ENCODE measurements around the gene REM1.

Gene REM1

DNA sequence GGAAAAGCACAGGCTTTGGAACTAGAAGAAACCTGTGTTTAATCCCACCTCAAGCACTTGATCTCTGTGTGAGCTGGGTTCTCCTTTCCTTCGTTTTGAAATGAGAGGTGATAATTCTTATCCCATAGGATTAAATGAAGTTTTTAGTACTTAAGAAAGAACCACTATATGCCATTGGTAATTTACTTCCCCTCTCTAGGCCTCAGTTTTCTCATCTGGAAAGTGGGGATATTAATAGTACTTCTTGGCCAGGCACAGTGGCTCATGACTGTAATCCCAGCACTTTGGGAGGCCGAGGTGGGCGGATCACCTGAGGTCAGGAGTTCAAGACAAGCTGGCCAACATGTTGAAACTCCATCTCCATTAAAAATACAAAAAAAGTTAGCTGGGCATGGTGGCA lies 14.1 kb downstream of the REM1 start:
- H3K9me3 ChIP-seq (ENCODE audit: control insufficient read depth, insufficient read depth, low read length) = no peaks in the 10 kb centered on the region
- no peaks in the 10 kb centered on the region for H3K27me3 ChIP-seq (ENCODE audit: control insufficient read depth, low read length)
- no peaks in the 10 kb centered on the region for H4K20me1 ChIP-seq (ENCODE audit: control insufficient read depth, insufficient read depth, low read depth, low read length)
- H3K27ac ChIP-seq (ENCODE audit: low read depth, low read length) = no peak overlapping the region
- H3K36me3 ChIP-seq (ENCODE audit: control insufficient read depth, low read length) = no peaks in the 10 kb centered on the region
- no peak overlapping the region for H3K4me3 ChIP-seq (ENCODE audit: low read length)
- H3K9me2 ChIP-seq (replicated peaks; ENCODE audit: control insufficient read depth, low read length) = no peaks in the 10 kb centered on the region
- no peak overlapping the region for H3K4me2 ChIP-seq (ENCODE audit: low read length)
- H3K4me1 ChIP-seq (ENCODE audit: control insufficient read depth, low read length) = no peaks in the 10 kb centered on the region
- H3F3A ChIP-seq (ENCODE audit: control insufficient read depth, insufficient read depth) = no peaks in the 10 kb centered on the region
- no peaks in the 10 kb centered on the region for H3K79me2 ChIP-seq (ENCODE audit: control insufficient read depth, low read length)
- no peak for TF ChIP-seq EZH2phosphoT487 (IDR thresholded peaks at IDR 0.05; ENCODE audit: borderline replicate concordance, low read length)
- TF ChIP-seq, protein P1, sequence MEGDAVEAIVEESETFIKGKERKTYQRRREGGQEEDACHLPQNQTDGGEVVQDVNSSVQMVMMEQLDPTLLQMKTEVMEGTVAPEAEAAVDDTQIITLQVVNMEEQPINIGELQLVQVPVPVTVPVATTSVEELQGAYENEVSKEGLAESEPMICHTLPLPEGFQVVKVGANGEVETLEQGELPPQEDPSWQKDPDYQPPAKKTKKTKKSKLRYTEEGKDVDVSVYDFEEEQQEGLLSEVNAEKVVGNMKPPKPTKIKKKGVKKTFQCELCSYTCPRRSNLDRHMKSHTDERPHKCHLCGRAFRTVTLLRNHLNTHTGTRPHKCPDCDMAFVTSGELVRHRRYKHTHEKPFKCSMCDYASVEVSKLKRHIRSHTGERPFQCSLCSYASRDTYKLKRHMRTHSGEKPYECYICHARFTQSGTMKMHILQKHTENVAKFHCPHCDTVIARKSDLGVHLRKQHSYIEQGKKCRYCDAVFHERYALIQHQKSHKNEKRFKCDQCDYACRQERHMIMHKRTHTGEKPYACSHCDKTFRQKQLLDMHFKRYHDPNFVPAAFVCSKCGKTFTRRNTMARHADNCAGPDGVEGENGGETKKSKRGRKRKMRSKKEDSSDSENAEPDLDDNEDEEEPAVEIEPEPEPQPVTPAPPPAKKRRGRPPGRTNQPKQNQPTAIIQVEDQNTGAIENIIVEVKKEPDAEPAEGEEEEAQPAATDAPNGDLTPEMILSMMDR (IDR thresholded peaks at IDR 0.05; ENCODE audit: low read depth, low read length, poor library complexity, severe bottlenecking) = no peak

DNA sequence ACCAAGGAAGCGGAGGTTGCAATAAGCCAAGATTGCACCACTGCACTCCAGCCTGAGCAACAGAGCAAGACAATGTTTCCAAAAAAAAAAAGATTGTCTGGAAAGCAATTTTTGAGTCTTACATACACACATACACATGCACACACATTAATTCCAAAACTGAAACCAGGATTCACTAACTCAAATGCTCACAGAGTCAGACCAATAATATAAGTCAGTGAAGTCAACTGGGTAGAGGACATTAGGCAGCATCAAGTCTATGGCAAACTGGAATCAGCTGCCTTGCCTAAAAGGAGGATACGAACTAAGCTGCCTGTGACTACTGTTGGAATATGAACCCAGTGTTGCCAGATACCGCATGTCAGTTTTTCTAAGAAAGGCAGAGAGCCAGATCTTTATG lies 15.7 kb downstream of the REM1 start:
- no peaks in the 10 kb centered on the region for H3K9me3 ChIP-seq (ENCODE audit: control insufficient read depth, insufficient read depth, low read length)
- H3K27ac ChIP-seq (ENCODE audit: low read depth, low read length) = no peak overlapping the region
- no peak overlapping the region for H3K4me2 ChIP-seq (ENCODE audit: low read length)
- H3K4me1 ChIP-seq (ENCODE audit: control insufficient read depth, low read length) = no peaks in the 10 kb centered on the region
- no peak for TF ChIP-seq EZH2phosphoT487 (IDR thresholded peaks at IDR 0.05; ENCODE audit: borderline replicate concordance, low read length)
- TF ChIP-seq, protein P1 (IDR thresholded peaks at IDR 0.05; ENCODE audit: low read depth, low read length, poor library complexity, severe bottlenecking) = no peak
- H3K4me3 ChIP-seq (ENCODE audit: low read length) = no peak overlapping the region
- no peaks in the 10 kb centered on the region for H3K9me2 ChIP-seq (replicated peaks; ENCODE audit: control insufficient read depth, low read length)
- no peaks in the 10 kb centered on the region for H3K79me2 ChIP-seq (ENCODE audit: control insufficient read depth, low read length)
- H4K20me1 ChIP-seq (ENCODE audit: control insufficient read depth, insufficient read depth, low read depth, low read length) = no peaks in the 10 kb centered on the region
- 0 out of 2 replicates have a peak, but pooled peaks cover 5% of the 10 kb centered on the region for H3K27me3 ChIP-seq (ENCODE audit: control insufficient read depth, low read length)
- no peaks in the 10 kb centered on the region for H3K36me3 ChIP-seq (ENCODE audit: control insufficient read depth, low read length)
- no peaks in the 10 kb centered on the region for H3F3A ChIP-seq (ENCODE audit: control insufficient read depth, insufficient read depth)

DNA sequence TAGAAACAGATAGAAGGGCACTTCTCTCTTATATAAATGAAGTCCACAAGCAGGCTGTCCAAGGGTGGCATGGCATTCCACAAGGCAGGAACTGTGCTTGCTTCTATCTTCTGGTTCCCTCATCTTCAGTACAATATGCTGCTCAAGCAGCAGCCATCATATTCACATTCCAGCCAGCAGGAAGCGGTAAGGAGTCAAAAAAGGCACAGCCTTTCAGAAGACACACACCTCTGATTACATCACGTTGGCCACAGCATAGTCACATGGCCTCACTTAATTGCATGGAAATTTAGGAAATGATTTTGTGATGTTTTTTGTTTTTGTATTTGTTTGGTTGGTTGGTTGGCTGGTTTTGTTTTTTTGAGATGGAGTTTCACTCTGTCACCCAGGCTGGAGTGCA lies 19.0 kb downstream of the REM1 start:
- TF ChIP-seq, protein P1 (IDR thresholded peaks at IDR 0.05; ENCODE audit: low read depth, low read length, poor library complexity, severe bottlenecking) = peak; percentile 24
- TF ChIP-seq EZH2phosphoT487 (IDR thresholded peaks at IDR 0.05; ENCODE audit: borderline replicate concordance, low read length) = no peak
- Histone ChIP-seq H3K27me3 (ENCODE audit: control insufficient read depth, low read length) (0 out of 2 replicates have a peak, but pooled peaks cover 10% of the 10 kb centered on the region), H3F3A (ENCODE audit: control insufficient read depth, insufficient read depth) (no peaks in the 10 kb centered on the region), H3K79me2 (ENCODE audit: control insufficient read depth, low read length) (no peaks in the 10 kb centered on the region), H3K4me1 (ENCODE audit: control insufficient read depth, low read length) (no peaks in the 10 kb centered on the region), H3K4me2 (ENCODE audit: low read length) (no peak overlapping the region), H3K27ac (ENCODE audit: low read depth, low read length) (no peak overlapping the region), H3K36me3 (ENCODE audit: control insufficient read depth, low read length) (no peaks in the 10 kb centered on the region), H4K20me1 (ENCODE audit: control insufficient read depth, insufficient read depth, low read depth, low read length) (no peaks in the 10 kb centered on the region), H3K4me3 (ENCODE audit: low read length) (no peak overlapping the region), H3K9me3 (ENCODE audit: control insufficient read depth, insufficient read depth, low read length) (no peaks in the 10 kb centered on the region), H3K9me2 (replicated peaks; ENCODE audit: control insufficient read depth, low read length) (no peaks in the 10 kb centered on the region)

Measured in DOHH2 (cell line).